Measurements from ENCODE around the gene WDR48. TPM values are rescaled to one million over a fixed set of nuclear protein-coding genes. Genes with fewer than 3 reads are reported as not detected.

The WDR48 gene
- total and polyA plus RNA-seq, 2 experiments from 2014 or later: 27.2 to 54.3 TPM

- Histone ChIP-seq H3K4me3 (no peak overlapping the region), H3K4me1 (ENCODE audit: insufficient read depth) (no peaks in the 10 kb centered on the region), H3K79me2 (replicated peaks; ENCODE audit: insufficient read depth) (peaks cover 9% of the 10 kb centered on the region), H3K27me3 (ENCODE audit: insufficient read depth) (no peaks in the 10 kb centered on the region), H4K20me1 (replicated peaks; ENCODE audit: insufficient read depth) (peaks cover 7% of the 10 kb centered on the region), H3K36me3 (ENCODE audit: insufficient read depth) (no peaks in the 10 kb centered on the region), H2AFZ (no peak overlapping the region), H3F3A (replicated peaks; ENCODE audit: low read depth) (no peaks in the 10 kb centered on the region), H3K9me2 (ENCODE audit: insufficient read depth) (no peaks in the 10 kb centered on the region), H3K27ac (ENCODE audit: low read depth) (no peak overlapping the region), H3K4me2 (no peak overlapping the region)
- H3K27me3 Mint-ChIP-seq (ENCODE audit: insufficient read depth, low read depth, poor library complexity): peaks cover 10% of the 10 kb centered on the region
- H3K4me3 Mint-ChIP-seq: peak overlapping the region; percentile 90; the same call in 2 of the 3 replicates
- H3K36me3 Mint-ChIP-seq (ENCODE audit: low read depth): no peaks in the 10 kb centered on the region; the same call in 1 of the 3 replicates
- H3K9me3 Mint-ChIP-seq: no peaks in the 10 kb centered on the region; the same call in 1 of the 3 replicates
- TF ChIP-seq REST (IDR thresholded peaks at IDR 0.05; ENCODE audit: unreplicated experiment) (no peak), ETS1 (IDR thresholded peaks at IDR 0.05) (no peak), ZNF114 (CRISPR knock-in tag; IDR thresholded peaks at IDR 0.05) (no peak), CREB1 (CRISPR knock-in tag; IDR thresholded peaks at IDR 0.05; ENCODE audit: low read depth) (no peak)
- TF ChIP-seq, protein P1, sequence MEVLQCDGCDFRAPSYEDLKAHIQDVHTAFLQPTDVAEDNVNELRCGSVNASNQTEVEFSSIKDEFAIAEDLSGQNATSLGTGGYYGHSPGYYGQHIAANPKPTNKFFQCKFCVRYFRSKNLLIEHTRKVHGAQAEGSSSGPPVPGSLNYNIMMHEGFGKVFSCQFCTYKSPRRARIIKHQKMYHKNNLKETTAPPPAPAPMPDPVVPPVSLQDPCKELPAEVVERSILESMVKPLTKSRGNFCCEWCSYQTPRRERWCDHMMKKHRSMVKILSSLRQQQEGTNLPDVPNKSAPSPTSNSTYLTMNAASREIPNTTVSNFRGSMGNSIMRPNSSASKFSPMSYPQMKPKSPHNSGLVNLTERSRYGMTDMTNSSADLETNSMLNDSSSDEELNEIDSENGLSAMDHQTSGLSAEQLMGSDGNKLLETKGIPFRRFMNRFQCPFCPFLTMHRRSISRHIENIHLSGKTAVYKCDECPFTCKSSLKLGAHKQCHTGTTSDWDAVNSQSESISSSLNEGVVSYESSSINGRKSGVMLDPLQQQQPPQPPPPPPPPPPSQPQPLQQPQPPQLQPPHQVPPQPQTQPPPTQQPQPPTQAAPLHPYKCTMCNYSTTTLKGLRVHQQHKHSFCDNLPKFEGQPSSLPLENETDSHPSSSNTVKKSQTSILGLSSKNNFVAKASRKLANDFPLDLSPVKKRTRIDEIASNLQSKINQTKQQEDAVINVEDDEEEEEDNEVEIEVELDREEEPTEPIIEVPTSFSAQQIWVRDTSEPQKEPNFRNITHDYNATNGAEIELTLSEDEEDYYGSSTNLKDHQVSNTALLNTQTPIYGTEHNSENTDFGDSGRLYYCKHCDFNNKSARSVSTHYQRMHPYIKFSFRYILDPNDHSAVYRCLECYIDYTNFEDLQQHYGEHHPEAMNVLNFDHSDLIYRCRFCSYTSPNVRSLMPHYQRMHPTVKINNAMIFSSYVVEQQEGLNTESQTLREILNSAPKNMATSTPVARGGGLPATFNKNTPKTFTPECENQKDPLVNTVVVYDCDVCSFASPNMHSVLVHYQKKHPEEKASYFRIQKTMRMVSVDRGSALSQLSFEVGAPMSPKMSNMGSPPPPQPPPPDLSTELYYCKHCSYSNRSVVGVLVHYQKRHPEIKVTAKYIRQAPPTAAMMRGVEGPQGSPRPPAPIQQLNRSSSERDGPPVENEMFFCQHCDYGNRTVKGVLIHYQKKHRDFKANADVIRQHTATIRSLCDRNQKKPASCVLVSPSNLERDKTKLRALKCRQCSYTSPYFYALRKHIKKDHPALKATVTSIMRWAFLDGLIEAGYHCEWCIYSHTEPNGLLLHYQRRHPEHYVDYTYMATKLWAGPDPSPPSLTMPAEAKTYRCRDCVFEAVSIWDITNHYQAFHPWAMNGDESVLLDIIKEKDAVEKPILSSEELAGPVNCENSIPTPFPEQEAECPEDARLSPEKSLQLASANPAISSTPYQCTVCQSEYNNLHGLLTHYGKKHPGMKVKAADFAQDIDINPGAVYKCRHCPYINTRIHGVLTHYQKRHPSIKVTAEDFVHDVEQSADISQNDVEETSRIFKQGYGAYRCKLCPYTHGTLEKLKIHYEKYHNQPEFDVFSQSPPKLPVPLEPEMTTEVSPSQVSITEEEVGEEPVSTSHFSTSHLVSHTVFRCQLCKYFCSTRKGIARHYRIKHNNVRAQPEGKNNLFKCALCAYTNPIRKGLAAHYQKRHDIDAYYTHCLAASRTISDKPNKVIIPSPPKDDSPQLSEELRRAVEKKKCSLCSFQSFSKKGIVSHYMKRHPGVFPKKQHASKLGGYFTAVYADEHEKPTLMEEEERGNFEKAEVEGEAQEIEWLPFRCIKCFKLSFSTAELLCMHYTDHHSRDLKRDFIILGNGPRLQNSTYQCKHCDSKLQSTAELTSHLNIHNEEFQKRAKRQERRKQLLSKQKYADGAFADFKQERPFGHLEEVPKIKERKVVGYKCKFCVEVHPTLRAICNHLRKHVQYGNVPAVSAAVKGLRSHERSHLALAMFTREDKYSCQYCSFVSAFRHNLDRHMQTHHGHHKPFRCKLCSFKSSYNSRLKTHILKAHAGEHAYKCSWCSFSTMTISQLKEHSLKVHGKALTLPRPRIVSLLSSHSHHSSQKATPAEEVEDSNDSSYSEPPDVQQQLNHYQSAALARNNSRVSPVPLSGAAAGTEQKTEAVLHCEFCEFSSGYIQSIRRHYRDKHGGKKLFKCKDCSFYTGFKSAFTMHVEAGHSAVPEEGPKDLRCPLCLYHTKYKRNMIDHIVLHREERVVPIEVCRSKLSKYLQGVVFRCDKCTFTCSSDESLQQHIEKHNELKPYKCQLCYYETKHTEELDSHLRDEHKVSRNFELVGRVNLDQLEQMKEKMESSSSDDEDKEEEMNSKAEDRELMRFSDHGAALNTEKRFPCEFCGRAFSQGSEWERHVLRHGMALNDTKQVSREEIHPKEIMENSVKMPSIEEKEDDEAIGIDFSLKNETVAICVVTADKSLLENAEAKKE (CRISPR knock-in tag; IDR thresholded peaks at IDR 0.05): no peak
- DNase-seq (ENCODE audit: low spot score): no peak
- H3K27ac Mint-ChIP-seq: no peak overlapping the region
- peaks cover 27% of the 10 kb centered on the region for H3K4me1 Mint-ChIP-seq
- no peak for ATAC-seq
Observed at GRCh38 chr3:39109086-39109485, 57.3 kb downstream of the WDR48 start.

Data from GM23338 (cell line).